SK-N-SH treated with all-trans-retinoic acid at 6 μM for 48 hours (cell line): ENCODE results near the gene TP53BP2.

Experiments used
- ARNTL ChIP-seq: fragments of 450-650 bp; formaldehyde crosslinking; IDR thresholded peaks from 2 replicates; pipeline ENCODE4 v1.5.0; 2020; ENCODE audit warnings: low read depth, mild to moderate bottlenecking, moderate library complexity, borderline replicate concordance
- BACH2 ChIP-seq: fragments of 250-450 bp; sonication (Bioruptor Pico); IDR thresholded peaks from 2 replicates; pipeline ENCODE4 v1.9.0; 2021; ENCODE audit warnings: mild to moderate bottlenecking, borderline replicate concordance
- CSDC2 ChIP-seq: fragments of 250-450 bp; sonication (Bioruptor Pico); IDR thresholded peaks from 2 replicates; pipeline ENCODE4 v1.5.0; 2020; ENCODE audit warnings: mild to moderate bottlenecking, moderate library complexity
- GLIS3 ChIP-seq: fragments of 250-450 bp; sonication (Bioruptor Pico); IDR thresholded peaks from 2 replicates; pipeline ENCODE4 v1.5.0; 2020; ENCODE audit warnings: mild to moderate bottlenecking, moderate library complexity
- OSR1 ChIP-seq: fragments of 250-450 bp; sonication (Bioruptor Pico); IDR thresholded peaks from 2 replicates; pipeline ENCODE4 v1.8.0; 2022; ENCODE audit warnings: moderate library complexity, mild to moderate bottlenecking, inconsistent platforms
- RARB ChIP-seq: fragments of 250-450 bp; sonication (Bioruptor Pico); IDR thresholded peaks from 2 replicates; pipeline ENCODE4 v1.8.0; 2021; ENCODE audit warnings: mild to moderate bottlenecking, moderate library complexity
- SNAI2 ChIP-seq: fragments of 250-450 bp; sonication (Bioruptor Pico); IDR thresholded peaks from 2 replicates; pipeline ENCODE4 v1.5.0; 2020; ENCODE audit warnings: mild to moderate bottlenecking, moderate library complexity
- TCF4 ChIP-seq: fragments of 250-450 bp; sonication (Bioruptor Pico); IDR thresholded peaks from 2 replicates; pipeline ENCODE4 v1.8.0; 2021; ENCODE audit warnings: mild to moderate bottlenecking, moderate library complexity, borderline replicate concordance
- ZC3H10 ChIP-seq: fragments of 250-450 bp; sonication (Bioruptor Pico); IDR thresholded peaks from 2 replicates; pipeline ENCODE4 v1.5.1; 2021; ENCODE audit warnings: mild to moderate bottlenecking, moderate library complexity
- ZFP3 ChIP-seq: fragments of 250-450 bp; sonication (Bioruptor Pico); IDR thresholded peaks from 2 replicates; pipeline ENCODE4 v1.5.0; 2020; ENCODE audit warnings: mild to moderate bottlenecking, moderate library complexity
- TF ChIP-seq, protein P1 (sequence below): fragments of 250-450 bp; sonication (Bioruptor Pico); IDR thresholded peaks from 2 replicates; pipeline ENCODE4 v1.5.1; 2021; ENCODE audit warnings: mild to moderate bottlenecking, moderate library complexity
- TF ChIP-seq, protein P2 (sequence below): fragments of 250-450 bp; sonication (Bioruptor Pico); IDR thresholded peaks from 2 replicates; pipeline ENCODE4 v1.5.1; 2020; ENCODE audit warnings: low read depth, mild to moderate bottlenecking, moderate library complexity
- TF ChIP-seq, protein P3 (sequence below): fragments of 250-450 bp; sonication (Bioruptor Pico); IDR thresholded peaks from 2 replicates; pipeline ENCODE4 v1.8.0; 2020; ENCODE audit warnings: mild to moderate bottlenecking, moderate library complexity, borderline replicate concordance
- TF ChIP-seq, protein P4 (sequence below): fragments of 250-450 bp; sonication (Bioruptor Pico); IDR thresholded peaks from 2 replicates; pipeline ENCODE4 v1.5.0; 2020; ENCODE audit warnings: mild to moderate bottlenecking, moderate library complexity

DNA sequence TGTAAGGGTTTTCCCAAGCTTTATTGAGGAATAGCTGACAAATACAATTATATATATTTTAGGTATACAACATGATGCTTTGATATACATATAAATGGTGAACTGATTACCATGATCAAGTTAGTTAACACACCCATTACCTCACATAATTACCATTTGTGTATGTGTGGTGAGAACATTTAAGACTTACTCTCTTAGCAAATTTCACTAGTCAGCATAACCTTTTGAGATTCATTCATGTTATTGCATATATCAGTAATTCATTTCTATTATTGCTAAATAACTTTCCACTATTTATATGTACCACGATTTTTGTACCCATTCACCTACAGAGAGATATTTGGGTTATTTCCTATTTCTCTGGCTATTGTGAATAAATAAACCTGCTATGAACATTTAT, 16.2 kb upstream of the TP53BP2 start:
- TF ChIP-seq ARNTL = no peak
- TF ChIP-seq, protein P1, sequence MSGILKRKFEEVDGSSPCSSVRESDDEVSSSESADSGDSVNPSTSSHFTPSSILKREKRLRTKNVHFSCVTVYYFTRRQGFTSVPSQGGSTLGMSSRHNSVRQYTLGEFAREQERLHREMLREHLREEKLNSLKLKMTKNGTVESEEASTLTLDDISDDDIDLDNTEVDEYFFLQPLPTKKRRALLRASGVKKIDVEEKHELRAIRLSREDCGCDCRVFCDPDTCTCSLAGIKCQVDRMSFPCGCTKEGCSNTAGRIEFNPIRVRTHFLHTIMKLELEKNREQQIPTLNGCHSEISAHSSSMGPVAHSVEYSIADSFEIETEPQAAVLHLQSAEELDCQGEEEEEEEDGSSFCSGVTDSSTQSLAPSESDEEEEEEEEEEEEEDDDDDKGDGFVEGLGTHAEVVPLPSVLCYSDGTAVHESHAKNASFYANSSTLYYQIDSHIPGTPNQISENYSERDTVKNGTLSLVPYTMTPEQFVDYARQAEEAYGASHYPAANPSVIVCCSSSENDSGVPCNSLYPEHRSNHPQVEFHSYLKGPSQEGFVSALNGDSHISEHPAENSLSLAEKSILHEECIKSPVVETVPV (CRISPR knock-in tag) = no peak
- no peak for TF ChIP-seq TCF4 (CRISPR knock-in tag)
- TF ChIP-seq CSDC2 (CRISPR knock-in tag) = no peak
- no peak for TF ChIP-seq GLIS3 (CRISPR knock-in tag)
- no peak for TF ChIP-seq RARB (CRISPR knock-in tag)
- TF ChIP-seq, protein P2, sequence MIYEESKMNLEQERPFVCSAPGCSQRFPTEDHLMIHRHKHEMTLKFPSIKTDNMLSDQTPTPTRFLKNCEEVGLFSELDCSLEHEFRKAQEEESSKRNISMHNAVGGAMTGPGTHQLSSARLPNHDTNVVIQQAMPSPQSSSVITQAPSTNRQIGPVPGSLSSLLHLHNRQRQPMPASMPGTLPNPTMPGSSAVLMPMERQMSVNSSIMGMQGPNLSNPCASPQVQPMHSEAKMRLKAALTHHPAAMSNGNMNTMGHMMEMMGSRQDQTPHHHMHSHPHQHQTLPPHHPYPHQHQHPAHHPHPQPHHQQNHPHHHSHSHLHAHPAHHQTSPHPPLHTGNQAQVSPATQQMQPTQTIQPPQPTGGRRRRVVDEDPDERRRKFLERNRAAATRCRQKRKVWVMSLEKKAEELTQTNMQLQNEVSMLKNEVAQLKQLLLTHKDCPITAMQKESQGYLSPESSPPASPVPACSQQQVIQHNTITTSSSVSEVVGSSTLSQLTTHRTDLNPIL (CRISPR knock-in tag) = no peak
- TF ChIP-seq OSR1 (CRISPR knock-in tag) = no peak
- no peak for TF ChIP-seq BACH2 (CRISPR knock-in tag)
- no peak for TF ChIP-seq SNAI2 (CRISPR knock-in tag)
- TF ChIP-seq, protein P3, sequence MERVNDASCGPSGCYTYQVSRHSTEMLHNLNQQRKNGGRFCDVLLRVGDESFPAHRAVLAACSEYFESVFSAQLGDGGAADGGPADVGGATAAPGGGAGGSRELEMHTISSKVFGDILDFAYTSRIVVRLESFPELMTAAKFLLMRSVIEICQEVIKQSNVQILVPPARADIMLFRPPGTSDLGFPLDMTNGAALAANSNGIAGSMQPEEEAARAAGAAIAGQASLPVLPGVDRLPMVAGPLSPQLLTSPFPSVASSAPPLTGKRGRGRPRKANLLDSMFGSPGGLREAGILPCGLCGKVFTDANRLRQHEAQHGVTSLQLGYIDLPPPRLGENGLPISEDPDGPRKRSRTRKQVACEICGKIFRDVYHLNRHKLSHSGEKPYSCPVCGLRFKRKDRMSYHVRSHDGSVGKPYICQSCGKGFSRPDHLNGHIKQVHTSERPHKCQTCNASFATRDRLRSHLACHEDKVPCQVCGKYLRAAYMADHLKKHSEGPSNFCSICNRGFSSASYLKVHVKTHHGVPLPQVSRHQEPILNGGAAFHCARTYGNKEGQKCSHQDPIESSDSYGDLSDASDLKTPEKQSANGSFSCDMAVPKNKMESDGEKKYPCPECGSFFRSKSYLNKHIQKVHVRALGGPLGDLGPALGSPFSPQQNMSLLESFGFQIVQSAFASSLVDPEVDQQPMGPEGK (CRISPR knock-in tag) = no peak
- TF ChIP-seq, protein P4, sequence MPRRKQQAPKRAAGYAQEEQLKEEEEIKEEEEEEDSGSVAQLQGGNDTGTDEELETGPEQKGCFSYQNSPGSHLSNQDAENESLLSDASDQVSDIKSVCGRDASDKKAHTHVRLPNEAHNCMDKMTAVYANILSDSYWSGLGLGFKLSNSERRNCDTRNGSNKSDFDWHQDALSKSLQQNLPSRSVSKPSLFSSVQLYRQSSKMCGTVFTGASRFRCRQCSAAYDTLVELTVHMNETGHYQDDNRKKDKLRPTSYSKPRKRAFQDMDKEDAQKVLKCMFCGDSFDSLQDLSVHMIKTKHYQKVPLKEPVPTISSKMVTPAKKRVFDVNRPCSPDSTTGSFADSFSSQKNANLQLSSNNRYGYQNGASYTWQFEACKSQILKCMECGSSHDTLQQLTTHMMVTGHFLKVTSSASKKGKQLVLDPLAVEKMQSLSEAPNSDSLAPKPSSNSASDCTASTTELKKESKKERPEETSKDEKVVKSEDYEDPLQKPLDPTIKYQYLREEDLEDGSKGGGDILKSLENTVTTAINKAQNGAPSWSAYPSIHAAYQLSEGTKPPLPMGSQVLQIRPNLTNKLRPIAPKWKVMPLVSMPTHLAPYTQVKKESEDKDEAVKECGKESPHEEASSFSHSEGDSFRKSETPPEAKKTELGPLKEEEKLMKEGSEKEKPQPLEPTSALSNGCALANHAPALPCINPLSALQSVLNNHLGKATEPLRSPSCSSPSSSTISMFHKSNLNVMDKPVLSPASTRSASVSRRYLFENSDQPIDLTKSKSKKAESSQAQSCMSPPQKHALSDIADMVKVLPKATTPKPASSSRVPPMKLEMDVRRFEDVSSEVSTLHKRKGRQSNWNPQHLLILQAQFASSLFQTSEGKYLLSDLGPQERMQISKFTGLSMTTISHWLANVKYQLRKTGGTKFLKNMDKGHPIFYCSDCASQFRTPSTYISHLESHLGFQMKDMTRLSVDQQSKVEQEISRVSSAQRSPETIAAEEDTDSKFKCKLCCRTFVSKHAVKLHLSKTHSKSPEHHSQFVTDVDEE (CRISPR knock-in tag) = no peak
- TF ChIP-seq ZC3H10 (CRISPR knock-in tag) = no peak
- no peak for TF ChIP-seq ZFP3
